HEK293 (cell line): ENCODE measurements around the gene ARTN.
A peak's percentile ranks its signal among the peaks of the same experiment; 100 is the strongest.

Experiments
- CTCF ChIA-PET: fragments of 350-600 bp; formaldehyde crosslinking; extraction: SDS; loops from one replicate; lab custom pipeline; 2021; ENCODE audit warnings: antibody characterized with exemption; lab: Yijun Ruan, JAX
- POLR2A ChIA-PET: fragments of 300-600 bp; formaldehyde crosslinking; extraction: SDS; loops from one replicate; lab custom pipeline; 2020; ENCODE audit warnings: antibody characterized with exemption, inconsistent platforms; lab: Yijun Ruan, JAX
- H3K27ac ChIP-seq: fragments of 200-500 bp; sonication (Bioruptor generic); 2 replicates; pipeline ENCODE4 v1.5.1; 2014; ENCODE audit warnings: low read depth, low read length, control low read depth, inconsistent platforms; ENCODE audit errors: extremely low read depth
- H3K36me3 ChIP-seq, 2 experiments: fragments of 200-500 bp in 1 of 2; sonication (Bioruptor generic) in 1 of 2; 1 replicate in 1 of 2; 2 replicates in 1 of 2; pipeline ENCODE4 v1.5.1; 2014 to 2017; ENCODE audit warnings: inconsistent platforms in 2 of 2, low read length in 2 of 2; ENCODE audit not compliant: control insufficient read depth in 2 of 2, insufficient read depth in 1 of 2
- H3K4me1 ChIP-seq: fragments of 200-500 bp; sonication (Bioruptor generic); 2 replicates; pipeline ENCODE4 v1.5.1; 2014; ENCODE audit warnings: mild to moderate bottlenecking, low read length, inconsistent platforms; ENCODE audit not compliant: control insufficient read depth, insufficient read depth
- H3K4me3 ChIP-seq: 2 replicates; pipeline ENCODE4 v1.5.1; 2011; ENCODE audit warnings: low read depth, mild to moderate bottlenecking, control low read depth, low read length, moderate library complexity
- H3K9me3 ChIP-seq: fragments of 200-500 bp; sonication (Bioruptor generic); 2 replicates; pipeline ENCODE4 v1.5.1; 2014; ENCODE audit warnings: low read depth, low read length, inconsistent platforms; ENCODE audit not compliant: control insufficient read depth, insufficient read depth
- EGR2 ChIP-seq: fragments of 450-650 bp; formaldehyde crosslinking; IDR thresholded peaks from 2 replicates; pipeline ENCODE4 v1.5.1; 2016; ENCODE audit warnings: low read depth, missing biosample characterization, missing genetic modification characterization
- REST ChIP-seq: fragments of 450-650 bp; formaldehyde crosslinking; IDR thresholded peaks from 2 replicates; pipeline ENCODE4 v1.5.1; 2016; ENCODE audit warnings: missing biosample characterization, missing genetic modification characterization
- TRIM28 ChIP-seq: IDR thresholded peaks from 2 replicates; pipeline ENCODE4 v1.6.1; 2011; ENCODE audit warnings: low read length, control low read depth, borderline replicate concordance
- ZBTB21 ChIP-seq: fragments of 450-650 bp; formaldehyde crosslinking; IDR thresholded peaks from 2 replicates; pipeline ENCODE4 v1.5.1; 2017; ENCODE audit warnings: missing biosample characterization, missing genetic modification characterization
- ZEB2 ChIP-seq: fragments of 450-650 bp; formaldehyde crosslinking; IDR thresholded peaks from 2 replicates; pipeline ENCODE4 v1.5.1; 2016; ENCODE audit warnings: missing biosample characterization, missing genetic modification characterization
- ZFHX2 ChIP-seq: fragments of 450-650 bp; formaldehyde crosslinking; conservative IDR thresholded peaks from 2 replicates; pipeline ENCODE4 v1.5.1; 2016; ENCODE audit warnings: missing biosample characterization, missing genetic modification characterization
- ZNF280D ChIP-seq: fragments of 450-650 bp; formaldehyde crosslinking; IDR thresholded peaks from 2 replicates; pipeline ENCODE4 v1.5.1; 2016; ENCODE audit warnings: missing biosample characterization, missing genetic modification characterization
- ZNF362 ChIP-seq: fragments of 450-650 bp; formaldehyde crosslinking; IDR thresholded peaks from 2 replicates; pipeline ENCODE4 v1.5.1; 2016; ENCODE audit warnings: missing biosample characterization, missing genetic modification characterization
- ZNF426 ChIP-seq: fragments of 450-650 bp; formaldehyde crosslinking; IDR thresholded peaks from 2 replicates; pipeline ENCODE4 v1.5.1; 2017; ENCODE audit warnings: missing biosample characterization, missing genetic modification characterization, mild to moderate bottlenecking, inconsistent platforms, moderate library complexity
- ZNF488 ChIP-seq: fragments of 450-650 bp; formaldehyde crosslinking; IDR thresholded peaks from 2 replicates; pipeline ENCODE4 v1.5.1; 2016; ENCODE audit warnings: missing biosample characterization, missing genetic modification characterization
- ZNF621 ChIP-seq: fragments of 450-650 bp; formaldehyde crosslinking; IDR thresholded peaks from 2 replicates; pipeline ENCODE4 v1.5.1; 2017; ENCODE audit warnings: missing biosample characterization, missing genetic modification characterization
- ZNF704 ChIP-seq: fragments of 450-650 bp; formaldehyde crosslinking; IDR thresholded peaks from 2 replicates; pipeline ENCODE4 v1.5.1; 2016; ENCODE audit warnings: missing biosample characterization, missing genetic modification characterization
- ZNF747 ChIP-seq: fragments of 450-650 bp; formaldehyde crosslinking; IDR thresholded peaks from 2 replicates; pipeline ENCODE4 v1.5.1; 2016; ENCODE audit warnings: missing biosample characterization, missing genetic modification characterization
- ZNF768 ChIP-seq: fragments of 450-650 bp; formaldehyde crosslinking; IDR thresholded peaks from 2 replicates; pipeline ENCODE4 v1.5.1; 2018; ENCODE audit warnings: missing biosample characterization, mild to moderate bottlenecking, missing genetic modification characterization
- ZNF830 ChIP-seq: fragments of 450-650 bp; IDR thresholded peaks from 2 replicates; pipeline ENCODE4 v1.5.0; 2018; ENCODE audit warnings: missing biosample characterization, missing genetic modification characterization, low read depth, mild to moderate bottlenecking, moderate library complexity
- ZSCAN23 ChIP-seq: fragments of 450-650 bp; formaldehyde crosslinking; IDR thresholded peaks from 2 replicates; pipeline ENCODE4 v1.5.1; 2016; ENCODE audit warnings: missing biosample characterization, missing genetic modification characterization

ARTN gene

GRCh38 chr1:43965316-43965715 lies 31.7 kb downstream of the ARTN start:
- Histone ChIP-seq H3K9me3 (no peaks in the 10 kb centered on the region), H3K4me1 (no peaks in the 10 kb centered on the region), H3K36me3 (peaks cover 0 to 76% of the 10 kb centered on the region in 2 experiments; a peak in 1 of 3 replicates), H3K27ac (no peak overlapping the region), H3K4me3 (no peak overlapping the region)
- TF ChIP-seq EGR2 (peak; percentile 93), ZNF280D (tag by site-specific recombination) (no peak), ZFHX2 (tag by site-specific recombination) (peak; percentile 68)
- ChIA-PET POLR2A (no interaction called here), CTCF (no interaction called here)

GRCh38 chr1:43968348-43968948 lies 34.8 kb downstream of the ARTN start:
- ChIA-PET CTCF (no interaction called here), POLR2A (interaction anchor here (1.4 kb wide), 1 partner anchor 22 kb away, joined by 4 read pairs; the partner anchor contains the start of gene IPO13)
- Histone ChIP-seq H3K4me3 (no peak overlapping the region), H3K9me3 (no peaks in the 10 kb centered on the region), H3K27ac (no peak overlapping the region), H3K36me3 (peaks cover 0 to 72% of the 10 kb centered on the region in 2 experiments; a peak in 1 of 3 replicates), H3K4me1 (no peaks in the 10 kb centered on the region)
- TF ChIP-seq REST (tag by site-specific recombination), result peak; percentile 95
- TF ChIP-seq ZSCAN23 (tag by site-specific recombination), result no peak
- no peak for TF ChIP-seq ZNF704 (tag by site-specific recombination)
- TF ChIP-seq ZNF488 (tag by site-specific recombination), result no peak
- no peak for TF ChIP-seq ZNF768 (tag by site-specific recombination)
- no peak for TF ChIP-seq ZNF830 (tag by site-specific recombination)
- TF ChIP-seq ZNF747, result no peak
- no peak for TF ChIP-seq ZNF362 (tag by site-specific recombination)
- TF ChIP-seq ZEB2 (tag by site-specific recombination), result no peak
- no peak for TF ChIP-seq ZBTB21 (tag by site-specific recombination)
- TF ChIP-seq TRIM28, result no peak
- no peak for TF ChIP-seq ZNF621 (tag by site-specific recombination)
- TF ChIP-seq EGR2, result peak; percentile 18; the same call in 1 of the 2 replicates
- TF ChIP-seq ZNF426, result no peak
